OCI-M2 (cell line): ENCODE results near the gene SYNE3.

Experiments used
- DNase-seq: peaks from one replicate; lab custom pipeline; 2025; ENCODE audit not compliant: unreplicated experiment; lab: John Stamatoyannopoulos, UW

Gene SYNE3, protein sequence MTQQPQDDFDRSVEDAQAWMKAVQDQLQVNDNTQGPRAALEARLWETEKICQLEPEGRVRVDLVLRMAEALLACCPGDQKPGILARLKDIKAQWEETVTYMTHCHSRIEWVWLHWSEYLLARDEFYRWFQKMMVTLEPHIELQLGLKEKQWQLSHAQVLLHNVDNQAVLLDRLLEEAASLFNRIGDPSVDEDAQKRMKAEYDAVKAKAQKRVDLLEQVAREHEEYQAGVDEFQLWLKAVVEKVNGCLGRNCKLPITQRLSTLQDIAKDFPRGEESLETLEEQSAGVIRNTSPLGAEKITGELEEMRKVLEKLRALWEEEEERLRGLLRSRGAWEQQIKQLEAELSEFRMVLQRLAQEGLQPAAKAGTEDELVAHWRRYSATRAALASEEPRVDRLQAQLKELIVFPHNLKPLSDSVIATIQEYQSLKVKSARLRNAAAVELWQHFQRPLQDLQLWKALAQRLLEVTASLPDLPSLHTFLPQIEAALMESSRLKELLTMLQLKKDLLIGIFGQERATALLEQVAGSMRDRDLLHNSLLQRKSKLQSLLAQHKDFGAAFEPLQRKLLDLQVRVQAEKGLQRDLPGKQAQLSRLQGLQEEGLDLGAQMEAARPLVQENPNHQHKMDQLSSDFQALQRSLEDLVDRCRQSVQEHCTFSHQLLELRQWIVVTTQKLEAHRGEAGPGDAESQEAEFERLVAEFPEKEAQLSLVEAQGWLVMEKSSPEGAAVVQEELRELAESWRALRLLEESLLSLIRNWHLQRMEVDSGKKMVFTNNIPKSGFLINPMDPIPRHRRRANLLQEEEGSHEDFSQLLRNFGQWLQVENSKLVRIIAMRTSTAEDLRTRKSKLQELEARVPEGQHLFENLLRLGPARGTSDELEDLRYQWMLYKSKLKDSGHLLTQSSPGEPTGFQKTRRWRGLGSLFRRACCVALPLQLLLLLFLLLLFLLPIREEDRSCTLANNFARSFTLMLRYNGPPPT

DNA sequence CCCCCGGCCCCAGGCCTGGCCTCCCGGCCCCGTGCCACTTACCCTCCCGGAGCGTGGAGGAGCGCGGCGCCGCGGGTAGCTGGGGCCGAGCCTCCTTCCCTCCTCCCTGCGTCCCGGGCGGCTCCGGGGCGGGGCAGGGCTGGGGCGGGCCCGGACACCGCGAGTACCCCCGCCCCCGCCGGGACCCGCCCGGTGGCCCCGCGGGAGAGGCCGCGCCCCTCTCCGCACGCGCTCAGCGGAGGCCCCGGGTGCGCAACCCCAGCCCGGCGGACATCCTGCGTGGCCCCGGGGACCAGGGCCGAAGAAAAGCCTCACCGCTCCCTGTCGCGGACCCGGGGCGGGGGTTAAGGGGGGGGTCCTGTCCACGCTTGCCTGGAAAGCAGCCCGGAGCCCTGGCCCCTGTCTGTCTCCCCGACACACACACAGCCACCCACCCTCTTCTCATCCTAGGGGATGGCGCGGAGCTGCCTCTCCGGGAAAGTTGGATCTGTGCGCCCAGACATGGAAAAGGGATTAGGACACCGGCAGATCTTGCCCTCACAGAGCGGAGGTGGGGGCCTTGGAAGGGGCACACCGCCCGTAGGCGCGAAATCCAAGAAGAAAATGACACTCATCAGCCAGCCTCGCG, at the start of gene SYNE3:
TSS of gene SYNE3 (minus strand) at position 97 of the 628 bp plus-strand sequence. CDS start 40,829 bp downstream, outside the sequence.
- no peak for DNase-seq

GRCh38 chr14:95564060-95564459, 47.6 kb upstream of the SYNE3 start:
- no peak for DNase-seq

DNA sequence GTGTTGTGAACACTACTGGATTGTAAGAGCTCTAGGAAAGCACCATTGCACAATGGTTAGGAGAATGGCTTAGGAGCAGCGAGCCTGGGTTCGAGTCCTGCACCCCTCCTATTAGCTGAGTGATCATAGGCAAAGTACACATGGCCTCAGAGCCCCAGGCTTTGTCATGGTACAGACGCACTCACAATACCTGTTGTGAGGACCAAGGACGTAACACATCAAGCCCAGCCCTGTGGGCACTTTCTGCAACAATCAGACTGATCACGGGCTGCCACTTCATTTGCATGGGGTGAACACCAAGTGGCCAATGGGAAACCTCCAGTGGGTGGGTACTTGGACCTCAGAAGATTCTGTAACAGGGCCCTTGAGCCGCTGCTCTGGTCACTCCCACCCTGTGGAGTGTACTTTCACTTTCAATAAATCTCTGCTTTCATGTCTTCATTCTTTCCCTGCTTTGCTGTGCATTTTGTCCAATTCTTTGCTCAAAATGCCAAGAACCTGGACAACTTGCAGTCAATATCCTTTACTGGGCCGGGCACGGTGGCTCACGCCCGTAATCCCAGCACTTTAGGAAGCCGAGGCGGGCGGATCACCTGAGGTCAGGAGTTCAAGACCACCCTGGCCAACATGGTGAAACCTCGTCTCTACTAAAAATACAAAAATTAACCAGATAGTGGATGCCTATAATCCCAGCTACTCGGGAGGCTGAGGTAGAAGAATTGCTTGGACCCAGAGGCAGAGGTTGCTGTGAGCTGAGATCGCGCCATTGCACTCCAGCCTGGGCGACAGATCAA, 46.6 kb upstream of the SYNE3 start:
- no peak for DNase-seq

- DNase-seq = peak; percentile 48
Observed at GRCh38 chr14:95561001-95561412, 44.6 kb upstream of the SYNE3 start.

DNA sequence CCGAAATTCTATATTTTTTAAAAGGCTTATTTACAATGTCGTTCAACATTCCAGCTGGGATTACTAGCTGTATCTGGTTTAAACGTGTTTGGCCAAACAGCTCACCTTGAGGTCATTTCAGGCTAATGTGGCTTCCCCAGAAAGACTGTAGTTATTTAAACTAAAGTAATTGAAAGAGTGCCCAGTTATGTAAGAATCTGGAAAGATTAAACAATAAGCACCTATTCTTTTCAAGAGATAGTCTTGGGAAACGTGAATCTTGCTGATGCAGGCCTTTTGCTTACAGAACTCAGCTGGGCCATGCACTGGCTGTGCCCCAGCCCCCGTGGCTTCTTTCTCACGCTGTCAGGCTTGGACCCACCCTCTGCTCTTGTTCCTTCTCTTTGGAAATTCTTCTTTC, 42.8 kb upstream of the SYNE3 start:
- DNase-seq = no peak

GRCh38 chr14:95557832-95558231, 41.4 kb upstream of the SYNE3 start:
- no peak for DNase-seq

DNA sequence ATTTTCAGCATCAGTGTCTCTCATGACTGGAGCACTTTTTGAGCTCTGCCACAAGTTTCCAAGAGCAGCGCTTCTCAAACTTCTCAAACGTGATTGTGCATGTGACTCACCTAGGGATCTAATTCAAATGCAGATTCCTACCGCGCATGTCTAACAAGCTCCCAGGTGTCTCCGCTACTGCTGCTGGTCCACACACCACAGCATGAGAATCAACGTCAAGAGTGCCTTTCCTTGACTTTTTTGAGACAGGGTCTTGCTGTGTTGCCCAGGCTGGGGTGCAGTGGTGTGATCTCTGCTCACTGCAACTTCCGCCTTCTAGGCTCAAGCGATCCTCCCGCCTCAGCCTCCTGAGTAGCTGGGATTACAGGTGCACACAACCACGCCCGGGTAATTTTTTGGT, 40.8 kb upstream of the SYNE3 start:
- DNase-seq = no peak

- DNase-seq = no peak
Observed at GRCh38 chr14:95555053-95555452, 38.6 kb upstream of the SYNE3 start.

- DNase-seq = no peak
Observed at GRCh38 chr14:95553141-95553540, 36.7 kb upstream of the SYNE3 start.

- no peak for DNase-seq
Observed at GRCh38 chr14:95551435-95551834, 35.0 kb upstream of the SYNE3 start.

DNA sequence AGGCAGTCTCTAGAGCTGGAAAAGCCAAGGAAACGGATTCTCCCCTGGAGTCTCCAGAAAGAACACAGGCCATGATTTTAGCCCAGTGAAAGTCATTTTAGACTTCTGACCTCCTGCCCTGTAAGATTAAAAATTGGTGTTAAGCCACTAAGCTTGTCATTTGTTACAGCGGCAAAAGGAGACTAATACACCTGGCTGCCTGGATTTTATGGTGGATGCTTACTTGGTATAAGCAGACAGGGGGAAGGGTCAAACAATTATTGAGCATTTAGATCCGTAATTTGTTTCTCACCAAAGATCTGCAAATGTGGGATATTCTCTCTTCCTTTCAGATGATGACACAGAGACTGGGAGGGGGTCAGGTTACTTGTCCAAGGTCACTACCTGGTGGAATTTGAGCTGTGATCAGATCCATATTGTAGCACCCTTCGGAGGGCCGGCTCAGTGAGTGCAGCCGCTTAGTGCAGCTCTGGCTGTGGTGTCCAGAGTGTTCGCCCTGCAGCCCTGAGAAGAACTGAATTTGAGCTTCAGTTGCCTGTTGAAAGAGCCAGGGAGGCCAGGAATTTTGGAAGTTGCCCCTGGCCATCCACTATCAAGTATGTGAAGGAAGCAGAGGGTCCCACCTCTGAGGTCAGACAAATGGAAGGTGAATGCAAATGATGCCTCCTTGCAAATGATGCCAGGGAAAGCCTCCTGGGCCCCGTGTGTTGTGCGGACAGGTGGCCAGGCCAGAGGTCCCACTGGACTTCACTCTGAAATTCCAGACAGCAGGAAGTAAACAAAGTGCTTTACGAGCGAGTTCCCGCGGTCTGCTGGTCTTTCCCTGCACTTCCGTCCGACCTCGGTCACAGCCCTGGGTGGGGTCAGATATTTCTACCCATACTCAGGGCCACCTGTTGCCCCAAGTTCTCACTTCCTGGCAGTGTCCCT, 33.5 kb upstream of the SYNE3 start:
- no peak for DNase-seq

DNA sequence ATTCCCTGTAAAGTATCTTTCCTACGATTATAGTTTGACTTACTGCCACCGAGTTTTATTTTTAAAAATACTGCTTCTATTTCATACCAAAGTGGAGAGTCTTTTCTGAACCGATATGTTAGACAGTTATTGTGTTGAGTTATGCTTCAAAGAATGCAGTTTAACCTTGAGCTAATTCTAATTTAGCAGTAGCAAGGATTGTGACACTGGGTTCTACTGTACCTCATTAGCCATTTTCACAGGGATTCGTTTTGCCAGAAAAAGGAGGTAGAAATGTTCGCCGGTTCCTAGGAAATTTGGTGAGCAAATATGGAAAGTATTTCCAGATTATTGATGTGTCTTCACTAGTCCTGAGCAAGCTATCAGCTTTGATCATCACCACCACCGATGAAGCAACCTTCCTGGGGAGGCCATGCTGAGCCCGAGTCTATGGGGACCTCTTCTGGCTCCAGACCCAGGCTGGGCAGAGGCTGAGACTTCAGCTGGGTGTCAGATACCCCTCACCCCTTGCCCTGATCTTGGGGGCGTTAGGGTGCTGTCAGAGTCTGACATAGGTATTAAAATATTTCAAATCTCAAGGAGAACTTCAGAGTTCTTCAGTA, 32.0 kb upstream of the SYNE3 start:
- DNase-seq = no peak

DNA sequence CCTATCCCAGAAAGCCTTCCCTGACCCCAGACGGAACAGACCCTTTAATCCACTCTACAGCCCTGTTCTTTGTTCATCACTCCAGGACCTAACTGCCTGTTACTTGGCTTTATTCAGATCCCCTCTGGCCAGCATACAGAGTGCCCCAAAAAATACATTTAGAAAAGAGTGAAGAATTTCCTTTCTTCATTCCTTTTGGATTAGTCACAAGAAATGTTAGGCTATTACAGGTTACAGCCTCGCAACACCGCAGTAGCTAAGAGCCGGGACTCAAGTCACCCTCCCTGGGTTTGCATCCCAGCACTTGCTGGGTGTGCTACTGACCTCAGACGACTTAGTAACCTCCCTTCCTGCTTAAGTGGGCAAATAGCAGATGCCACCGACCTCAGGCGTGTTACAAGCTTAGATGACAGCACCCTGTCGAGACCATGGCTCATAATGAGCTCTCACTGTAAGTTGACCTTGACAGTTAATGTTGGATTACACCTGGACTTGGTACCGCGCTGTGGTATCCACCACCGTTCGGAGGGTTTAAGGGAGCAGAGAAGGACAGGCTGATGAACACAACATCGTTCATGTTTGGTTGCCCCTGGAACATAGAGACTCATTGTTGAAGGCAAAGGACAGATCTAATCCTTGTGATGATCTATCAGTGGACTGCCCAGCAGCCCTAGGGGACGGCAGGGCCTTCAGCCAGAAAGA, 31.3 kb upstream of the SYNE3 start:
- no peak for DNase-seq

GRCh38 chr14:95547272-95547625, 30.8 kb upstream of the SYNE3 start:
- DNase-seq = no peak

DNA sequence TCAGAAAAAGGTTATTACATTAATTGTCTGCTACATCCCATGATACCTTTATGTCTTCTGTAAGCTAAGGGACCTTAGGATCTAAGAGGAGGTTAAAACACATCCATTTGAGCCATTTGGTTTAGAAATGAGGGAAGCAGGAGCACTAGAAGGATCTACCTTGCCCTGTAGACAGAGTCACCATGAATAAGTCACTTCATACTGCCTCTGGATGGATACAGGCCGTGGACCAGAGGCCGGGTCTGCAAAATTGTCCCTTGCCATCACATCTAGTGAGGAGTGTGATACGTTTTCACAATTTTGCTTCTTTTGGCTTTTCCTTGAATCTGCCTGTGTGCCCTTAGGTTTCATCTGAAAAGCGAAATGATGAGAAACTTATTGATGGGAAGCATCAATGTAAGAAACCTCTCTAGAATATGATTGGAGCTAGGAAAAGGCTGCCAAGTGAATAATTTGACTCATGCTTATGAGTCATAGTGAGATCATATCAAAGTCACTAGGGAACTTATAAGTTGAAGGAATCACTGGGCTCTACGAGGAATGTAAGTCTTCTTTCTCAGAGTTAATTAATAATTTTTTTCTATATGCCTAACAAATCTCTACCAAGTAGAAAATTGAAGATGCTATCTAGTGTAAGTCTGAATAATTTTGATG, 29.2 kb upstream of the SYNE3 start:
- no peak for DNase-seq

DNA sequence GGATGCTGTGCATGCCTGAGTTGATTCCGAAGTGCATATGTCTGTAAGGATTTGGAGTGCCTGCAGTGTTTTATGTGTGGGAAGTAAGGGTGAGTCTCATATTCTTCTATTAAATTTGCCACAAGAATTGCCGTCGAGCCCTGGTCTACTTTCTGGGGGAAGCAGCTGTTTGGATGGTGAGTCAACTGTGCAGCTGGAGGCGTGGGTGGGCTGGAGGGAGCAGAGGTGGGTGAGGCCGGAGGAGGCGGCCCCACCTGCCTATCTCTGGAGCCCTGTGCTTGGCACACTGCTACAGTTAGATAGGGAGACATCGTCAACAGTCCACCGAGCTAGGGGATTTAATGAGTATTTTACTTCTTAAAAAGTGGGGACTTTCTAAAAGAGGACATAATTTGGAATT, 28.1 kb upstream of the SYNE3 start:
- DNase-seq = no peak

- DNase-seq = no peak
Observed at GRCh38 chr14:95543021-95543420, 26.6 kb upstream of the SYNE3 start.
